Astrocyte of the cerebellum (primary cell): ENCODE measurements around the gene TGFBR1.

ENCODE experiments used
- DNase-seq: peaks from one replicate; pipeline ENCODE4 v3.0.0-alpha.2; 2011; ENCODE audit warnings: low read depth
- H3K4me3 ChIP-seq: 2 replicates; pipeline ENCODE4 v1.5.1; 2011; ENCODE audit warnings: mild to moderate bottlenecking, low read depth, low read length, moderate library complexity
- in situ Hi-C: cut with HindIII; loops from 2 replicates; pipeline ENCODE4 v1.10.0; 2017; ENCODE audit warnings: low sequenced_read_pairs
- TF ChIP-seq, protein P1 (sequence below): IDR thresholded peaks from 2 replicates; pipeline ENCODE4 v1.5.1; 2012; ENCODE audit warnings: low read length, low read depth, moderate library complexity, mild to moderate bottlenecking; ENCODE audit errors: missing control alignments

Gene TGFBR1

DNA sequence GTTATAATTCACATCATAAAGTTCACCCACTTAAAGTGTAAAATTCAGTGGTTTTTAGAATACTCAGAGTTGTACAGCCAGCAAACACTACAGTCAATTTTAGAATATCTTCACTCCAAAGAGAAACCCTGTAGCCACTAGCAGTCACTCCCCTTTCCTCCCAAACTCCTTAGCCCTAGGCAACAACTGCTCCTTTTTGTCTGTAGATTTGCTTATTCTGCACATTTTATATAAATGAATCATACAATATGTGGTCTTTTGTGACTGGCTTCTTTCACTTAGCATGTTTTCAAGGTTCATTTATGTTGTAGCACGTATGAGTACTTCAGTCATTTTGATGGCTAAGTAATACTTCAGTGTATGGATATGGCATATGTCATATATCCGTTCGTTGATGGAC is 38.7 kb downstream of the TGFBR1 start:
- in situ Hi-C loops: loop anchor here (5.0 kb wide), 1 partner anchor 296 kb away; no protein-coding TSS in a partner anchor
- TF ChIP-seq, protein P1, sequence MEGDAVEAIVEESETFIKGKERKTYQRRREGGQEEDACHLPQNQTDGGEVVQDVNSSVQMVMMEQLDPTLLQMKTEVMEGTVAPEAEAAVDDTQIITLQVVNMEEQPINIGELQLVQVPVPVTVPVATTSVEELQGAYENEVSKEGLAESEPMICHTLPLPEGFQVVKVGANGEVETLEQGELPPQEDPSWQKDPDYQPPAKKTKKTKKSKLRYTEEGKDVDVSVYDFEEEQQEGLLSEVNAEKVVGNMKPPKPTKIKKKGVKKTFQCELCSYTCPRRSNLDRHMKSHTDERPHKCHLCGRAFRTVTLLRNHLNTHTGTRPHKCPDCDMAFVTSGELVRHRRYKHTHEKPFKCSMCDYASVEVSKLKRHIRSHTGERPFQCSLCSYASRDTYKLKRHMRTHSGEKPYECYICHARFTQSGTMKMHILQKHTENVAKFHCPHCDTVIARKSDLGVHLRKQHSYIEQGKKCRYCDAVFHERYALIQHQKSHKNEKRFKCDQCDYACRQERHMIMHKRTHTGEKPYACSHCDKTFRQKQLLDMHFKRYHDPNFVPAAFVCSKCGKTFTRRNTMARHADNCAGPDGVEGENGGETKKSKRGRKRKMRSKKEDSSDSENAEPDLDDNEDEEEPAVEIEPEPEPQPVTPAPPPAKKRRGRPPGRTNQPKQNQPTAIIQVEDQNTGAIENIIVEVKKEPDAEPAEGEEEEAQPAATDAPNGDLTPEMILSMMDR: no peak

DNA sequence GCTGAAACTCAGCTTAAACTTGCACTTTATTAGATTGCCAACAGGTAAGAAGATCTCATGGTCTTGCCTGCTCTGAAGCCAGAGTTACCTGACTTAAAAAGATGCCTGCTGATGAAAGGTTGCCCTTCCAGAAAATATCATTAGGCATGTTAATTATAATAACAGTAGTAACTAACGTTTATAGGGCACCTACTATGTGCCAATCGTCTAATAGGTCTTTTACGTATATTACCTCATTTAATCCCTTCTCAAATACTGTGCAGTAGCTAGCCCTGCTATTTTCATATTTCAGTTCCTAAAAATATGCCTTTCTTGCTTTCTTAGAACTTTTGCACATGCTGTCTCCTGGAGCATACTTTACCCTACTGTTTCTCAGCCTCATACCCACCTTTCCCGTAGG is 40.1 kb downstream of the TGFBR1 start:
- no peak overlapping the region for H3K4me3 ChIP-seq
- in situ Hi-C loops: loop anchor here (5.0 kb wide), 1 partner anchor 298 kb away; no protein-coding TSS in a partner anchor
- DNase-seq: no peak
- TF ChIP-seq, protein P1: no peak

More for the DNA sequence above, 38.7 kb downstream of the TGFBR1 start:
- no peak for DNase-seq
- H3K4me3 ChIP-seq: no peak overlapping the region

DNA sequence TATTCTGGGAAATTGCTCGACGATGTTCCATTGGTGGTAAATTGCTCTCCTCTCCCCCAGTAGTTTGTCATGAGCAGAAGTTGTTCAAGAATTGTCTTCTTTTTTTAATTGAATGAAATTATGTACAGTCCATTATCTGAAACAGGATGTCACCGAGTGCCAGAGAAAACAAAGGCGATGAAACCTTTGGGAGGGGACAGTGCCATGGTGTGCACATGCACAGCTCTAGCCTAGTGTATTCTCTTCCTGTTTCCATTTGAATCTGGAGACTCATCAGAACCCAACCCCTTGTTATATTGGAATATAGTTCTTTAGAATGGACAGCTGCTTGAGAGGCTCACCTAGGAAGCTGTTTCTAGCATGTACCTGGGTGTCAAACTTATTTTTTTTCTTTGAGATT is 41.7 kb downstream of the TGFBR1 start:
- H3K4me3 ChIP-seq: no peak overlapping the region
- in situ Hi-C loops: no loop called here
- TF ChIP-seq, protein P1: no peak
- DNase-seq: no peak

DNA sequence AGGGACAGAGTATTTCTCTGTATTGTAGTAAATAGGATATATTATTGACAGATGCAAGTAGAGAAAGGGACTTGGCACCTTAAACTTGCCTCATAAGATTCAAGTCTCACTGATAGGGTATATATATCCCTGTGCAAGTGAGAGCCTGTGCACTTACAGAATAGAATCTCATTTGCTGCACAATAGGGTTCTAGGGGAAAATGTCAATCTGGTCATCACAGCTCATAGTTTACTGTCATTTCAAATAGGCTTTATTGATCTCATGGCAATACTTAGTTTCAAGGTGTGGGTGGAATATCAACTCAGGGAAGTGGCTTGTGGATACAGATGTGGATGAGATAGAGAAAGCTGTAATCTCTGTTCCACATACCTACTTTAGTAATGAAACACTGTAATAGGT is 42.3 kb downstream of the TGFBR1 start:
- DNase-seq: no peak
- TF ChIP-seq, protein P1: no peak
- in situ Hi-C loops: no loop called here
- no peak overlapping the region for H3K4me3 ChIP-seq

DNA sequence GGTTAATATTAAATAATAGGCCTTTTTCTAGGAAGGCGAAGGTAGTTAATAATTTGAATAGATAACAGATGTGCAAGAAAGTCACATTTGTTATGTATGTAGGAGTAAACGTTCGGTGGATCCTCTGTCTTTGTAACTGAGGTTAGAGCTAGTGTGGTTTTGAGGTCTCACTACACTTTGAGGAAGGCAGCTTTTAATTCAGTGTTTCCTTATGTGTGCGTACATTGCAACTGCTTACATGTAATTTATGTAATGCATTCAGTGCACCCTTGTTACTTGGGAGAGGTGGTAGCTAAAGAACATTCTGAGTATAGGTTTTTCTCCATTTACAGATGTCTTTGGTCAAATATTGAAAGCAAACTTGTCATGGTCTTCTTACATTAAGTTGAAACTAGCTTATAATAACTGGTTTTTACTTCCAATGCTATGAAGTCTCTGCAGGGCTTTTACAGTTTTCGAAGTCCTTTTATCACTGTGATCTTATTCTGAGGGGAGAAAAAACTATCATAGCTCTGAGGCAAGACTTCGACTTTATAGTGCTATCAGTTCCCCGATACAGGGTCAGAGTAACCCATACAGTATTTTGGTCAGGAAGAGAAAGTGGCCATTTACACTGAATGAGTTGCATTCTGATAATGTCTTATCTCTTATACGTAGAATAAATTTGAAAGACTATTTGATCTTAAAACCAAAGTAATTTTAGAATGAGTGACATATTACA is 45.7 kb downstream of the TGFBR1 start:
- no peak overlapping the region for H3K4me3 ChIP-seq
- TF ChIP-seq, protein P1: no peak
- DNase-seq: no peak
- in situ Hi-C loops: no loop called here

DNA sequence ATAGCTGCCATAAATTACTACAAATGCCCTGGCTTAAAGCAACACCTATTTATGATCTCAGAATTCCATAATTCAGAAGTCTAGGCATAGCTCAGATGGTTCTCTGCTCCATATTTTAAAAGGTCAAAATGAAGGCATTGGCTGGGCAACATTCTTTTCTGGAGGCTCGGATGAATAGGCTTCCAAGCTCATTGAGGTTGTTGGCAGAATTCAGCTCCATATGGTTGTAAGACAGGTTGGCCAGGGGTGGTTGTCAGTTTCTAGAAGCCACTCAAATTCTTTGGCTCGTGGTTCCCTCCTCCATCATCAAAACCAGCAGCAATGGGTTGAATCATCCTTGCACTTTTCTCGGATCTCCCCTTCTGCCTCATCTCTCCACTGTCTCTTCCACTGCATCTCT is 49.4 kb downstream of the TGFBR1 start:
- in situ Hi-C loops: no loop called here
- DNase-seq: no peak
- no peak overlapping the region for H3K4me3 ChIP-seq
- TF ChIP-seq, protein P1: no peak

DNA sequence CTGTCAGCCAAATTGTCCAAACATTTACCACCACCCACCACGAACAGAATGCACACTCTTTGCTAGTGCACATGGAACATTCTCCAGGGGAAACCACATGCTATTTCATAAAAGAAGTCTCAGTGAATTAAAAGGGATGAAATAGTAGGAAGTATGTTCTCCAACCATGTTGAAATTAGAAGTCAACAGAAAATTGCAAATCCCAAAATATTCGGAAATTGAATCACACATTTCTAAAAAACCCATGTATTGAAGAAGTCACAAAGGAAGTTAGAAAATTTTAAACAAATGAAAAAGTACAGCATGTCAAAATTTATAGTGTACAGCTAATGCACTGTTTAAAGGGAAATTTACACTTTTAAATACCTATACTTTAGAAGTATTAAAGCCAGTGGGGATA is 50.8 kb downstream of the TGFBR1 start:
- in situ Hi-C loops: no loop called here
- H3K4me3 ChIP-seq: no peak overlapping the region
- TF ChIP-seq, protein P1: no peak
- DNase-seq: no peak
